Activated effector memory CD4-positive, alpha-beta T cell treated with anti-CD3 and anti-CD28 coated beads, Interleukin-2, amount 50 U/mL, for 16 hours (primary cell): ENCODE measurements around the gene ASS1.

Experiments
- DNase-seq: peaks from one replicate; pipeline ENCODE4 v3.0.0-alpha.2; 2020

The ASS1 gene

GRCh38 chr9:130437011-130437789 lies 7.6 kb upstream of the ASS1 start:
- DNase-seq = no peak

DNA sequence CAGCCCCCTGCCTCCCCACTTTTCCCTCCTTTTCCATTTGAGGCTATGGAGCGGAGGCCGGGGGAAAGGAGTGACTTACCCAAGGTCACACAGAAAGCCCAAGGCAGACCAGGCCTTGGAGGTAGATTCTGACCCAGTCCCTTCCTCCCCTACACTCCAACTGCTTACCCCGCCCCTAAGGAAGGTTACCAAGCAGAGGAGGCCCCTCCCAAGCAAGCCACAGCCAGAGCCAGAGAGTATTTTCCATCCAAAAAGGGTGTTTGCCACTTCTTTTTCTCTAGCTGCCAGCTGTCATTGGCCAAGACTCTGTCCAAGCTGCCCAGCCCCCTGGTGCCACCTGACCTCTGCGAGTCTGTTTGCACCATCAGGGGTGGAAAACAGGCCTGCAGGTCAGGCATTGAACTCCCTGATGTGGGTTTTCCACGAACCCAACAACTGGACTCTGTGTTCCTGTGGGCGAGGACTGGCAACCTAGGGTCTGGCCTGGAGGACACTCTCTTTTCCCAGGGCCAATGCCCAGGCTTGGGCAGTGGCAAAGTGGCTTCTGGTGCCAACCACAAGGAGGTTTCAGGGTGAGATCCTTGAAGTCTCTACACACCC lies 6.3 kb upstream of the ASS1 start:
- no peak for DNase-seq

- no peak for DNase-seq
These were observed 3.7 kb upstream of the ASS1 start for GRCh38 chr9:130441031-130441430.

DNA sequence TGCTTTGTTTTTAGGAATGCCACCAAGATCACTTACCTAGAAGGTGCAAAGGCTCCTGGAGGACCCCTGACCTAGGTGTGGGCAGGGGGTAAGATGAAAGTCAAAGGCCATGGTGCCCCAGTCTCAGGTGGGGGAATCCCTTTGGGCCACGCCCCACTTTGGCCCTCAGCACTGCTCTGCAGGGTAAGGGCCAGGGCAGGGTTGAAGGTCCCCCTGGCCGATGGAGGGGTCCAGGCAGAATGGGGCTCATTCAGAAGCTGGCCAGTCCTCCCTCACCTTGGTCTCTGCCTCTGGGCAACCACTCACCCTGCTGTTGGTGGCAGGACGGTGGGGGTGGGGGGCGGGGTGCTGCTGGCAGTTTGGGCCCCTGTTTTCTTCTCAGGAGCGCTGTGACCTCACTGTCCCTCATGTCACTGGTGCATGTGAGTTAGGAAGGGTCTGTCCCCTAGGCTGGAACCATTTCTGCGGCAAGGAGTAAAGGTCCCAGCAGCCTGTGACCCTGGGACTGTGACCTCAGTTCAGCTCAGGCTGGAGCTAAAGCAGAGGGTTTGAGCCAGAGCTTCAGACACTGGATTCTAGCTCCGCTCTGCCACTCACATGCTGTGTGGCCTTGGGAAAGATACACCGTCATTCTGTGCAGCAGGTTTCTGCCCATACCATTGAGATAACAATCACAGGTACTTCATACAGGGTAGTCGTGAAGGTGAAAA lies 1.9 kb upstream of the ASS1 start:
- DNase-seq = no peak

GRCh38 chr9:130443456-130443801 lies 1.3 kb upstream of the ASS1 start:
- no peak for DNase-seq

GRCh38 chr9:130443840-130444492 lies 795 bp upstream of the ASS1 start:
- no peak for DNase-seq

DNA sequence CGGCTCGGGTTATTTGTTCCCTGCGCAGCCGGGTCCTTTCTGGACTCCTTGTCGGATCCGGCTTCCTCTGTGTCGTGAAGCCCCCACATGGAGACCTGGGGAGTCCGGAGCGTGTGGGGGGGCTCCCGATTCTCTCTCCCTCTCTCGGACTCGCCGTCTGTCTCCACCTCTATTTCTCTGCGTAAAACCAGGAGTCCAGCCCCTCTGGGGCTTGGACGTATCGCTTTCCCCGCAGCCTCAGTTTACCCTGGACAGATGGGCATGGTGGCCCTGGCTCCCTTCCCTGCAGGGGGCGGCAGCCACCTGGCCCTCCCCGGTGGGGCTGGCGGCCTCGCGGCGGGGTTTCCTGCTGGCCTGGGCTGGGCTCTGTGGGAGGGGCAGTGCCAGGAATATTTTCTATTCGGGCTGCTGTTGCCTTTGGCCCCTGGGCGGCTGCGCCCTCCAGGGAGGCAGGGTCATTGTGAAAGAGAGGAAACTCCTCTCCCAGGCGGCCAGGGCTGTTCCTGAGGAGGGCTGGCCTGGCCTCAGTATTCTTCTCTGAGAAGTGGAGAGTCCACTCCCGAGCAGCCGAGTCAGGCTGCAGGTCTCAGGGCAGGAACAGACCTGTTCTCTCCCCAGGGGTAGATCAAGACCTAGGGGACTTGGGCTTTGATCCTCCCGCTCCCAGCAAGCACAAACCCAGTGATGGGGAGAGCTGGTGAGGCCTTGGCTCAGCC lies 665 bp downstream of the ASS1 start:
- no peak for DNase-seq

DNA sequence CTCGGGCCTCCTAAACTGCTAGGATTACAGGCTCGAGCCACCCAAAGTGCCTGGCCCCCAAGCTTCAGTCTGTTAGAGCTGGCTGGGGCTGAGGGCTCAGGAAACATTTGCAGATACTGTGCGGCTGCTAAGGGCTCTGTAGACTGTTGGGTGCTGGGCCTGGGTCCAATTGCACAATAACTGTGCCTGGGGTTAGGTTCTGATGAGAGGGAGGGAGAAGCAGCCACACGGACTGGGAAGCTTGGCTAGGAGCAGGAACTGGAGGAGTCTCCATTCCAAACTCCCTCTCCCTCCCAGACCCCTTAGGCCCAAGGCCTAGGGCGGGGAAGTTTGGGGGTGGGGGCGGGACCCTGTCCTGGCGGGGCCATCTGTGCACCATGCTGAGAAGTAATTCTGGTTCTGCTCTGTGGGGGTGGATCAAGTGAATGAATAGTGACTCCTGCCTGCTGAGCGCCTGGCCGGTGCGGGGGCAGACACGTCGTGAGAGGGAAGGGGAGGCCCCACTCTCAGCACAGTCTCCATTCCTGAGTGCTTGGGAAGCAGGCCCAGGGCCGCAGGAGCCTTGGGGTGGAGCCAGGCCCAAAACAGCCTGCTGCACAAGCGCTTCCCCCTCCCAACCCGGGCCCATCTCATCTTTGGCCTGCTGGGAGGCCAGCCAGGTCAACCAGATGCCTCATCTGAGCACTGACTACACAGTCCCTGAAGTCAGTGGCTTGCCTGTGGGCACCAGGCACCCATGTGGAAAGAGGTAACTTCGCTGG lies 1.5 kb downstream of the ASS1 start:
- no peak for DNase-seq

GRCh38 chr9:130447193-130447816 lies 2.5 kb downstream of the ASS1 start:
- no peak for DNase-seq

DNA sequence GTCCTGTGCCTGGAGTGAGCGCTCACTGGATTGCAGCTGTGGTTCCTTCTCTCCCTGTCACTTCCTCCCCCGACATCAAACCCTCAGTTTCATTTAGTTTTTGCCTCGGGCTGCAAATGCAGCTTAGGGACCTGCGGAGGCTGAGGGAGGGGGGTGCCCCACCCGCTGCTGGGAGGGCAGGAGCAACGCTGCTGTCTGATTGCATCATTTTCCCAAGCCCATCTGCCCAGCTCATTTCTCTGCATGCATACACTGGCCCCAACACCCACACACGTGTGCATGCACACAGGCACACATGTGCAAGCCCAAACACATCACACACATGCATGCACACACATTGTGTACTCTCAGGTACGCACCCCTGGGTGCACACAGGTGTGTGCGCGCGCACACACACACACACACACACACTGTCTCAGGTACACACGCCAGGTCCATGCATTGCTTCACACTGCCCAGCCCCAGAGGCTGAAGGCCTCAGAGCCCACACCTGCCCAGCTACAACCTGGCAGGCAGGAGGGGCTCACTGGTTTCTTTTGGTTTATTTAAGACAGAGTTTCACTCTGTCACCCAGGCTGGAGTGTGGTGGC lies 3.4 kb downstream of the ASS1 start:
- no peak for DNase-seq

DNA sequence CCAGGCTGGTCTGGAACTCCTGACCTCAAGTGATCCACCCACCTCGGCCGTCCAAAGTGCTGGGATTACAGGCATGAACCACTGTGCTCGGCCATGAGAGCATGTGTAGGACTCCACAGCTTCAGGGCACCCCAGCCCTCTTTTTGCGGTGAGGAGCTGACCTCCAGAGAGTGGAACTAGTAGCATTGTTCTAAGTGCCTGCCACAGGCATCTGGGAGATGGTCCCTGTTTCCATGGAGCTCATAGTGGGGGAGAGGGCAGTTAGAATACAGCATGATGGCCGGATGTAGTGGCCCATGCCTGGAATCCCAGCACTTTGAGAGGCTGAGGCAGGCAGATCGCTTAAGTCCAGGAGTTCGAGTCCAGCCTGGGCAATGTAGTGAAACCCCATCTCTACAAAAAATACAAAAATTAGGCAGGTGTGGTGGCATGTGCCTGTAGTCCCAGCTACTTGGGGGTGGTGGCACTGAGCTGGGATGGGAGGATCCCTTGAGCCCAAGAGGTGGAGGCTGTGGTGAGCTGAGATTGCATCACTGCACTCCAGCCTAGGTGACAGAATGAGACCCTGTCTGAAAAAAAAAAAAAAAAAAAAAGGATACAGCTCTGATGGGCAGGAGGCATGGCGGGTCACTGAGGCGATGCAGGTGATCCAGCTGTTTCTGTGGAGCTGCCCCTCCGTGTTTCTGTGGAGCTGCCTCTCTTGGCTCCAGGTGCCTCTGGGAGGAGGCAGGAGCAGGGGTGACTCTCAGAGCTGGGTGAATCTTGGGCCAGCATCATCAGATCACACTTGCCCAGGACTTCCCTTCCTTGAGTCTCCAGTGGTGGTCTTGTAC lies 4.2 kb downstream of the ASS1 start:
- no peak for DNase-seq

DNA sequence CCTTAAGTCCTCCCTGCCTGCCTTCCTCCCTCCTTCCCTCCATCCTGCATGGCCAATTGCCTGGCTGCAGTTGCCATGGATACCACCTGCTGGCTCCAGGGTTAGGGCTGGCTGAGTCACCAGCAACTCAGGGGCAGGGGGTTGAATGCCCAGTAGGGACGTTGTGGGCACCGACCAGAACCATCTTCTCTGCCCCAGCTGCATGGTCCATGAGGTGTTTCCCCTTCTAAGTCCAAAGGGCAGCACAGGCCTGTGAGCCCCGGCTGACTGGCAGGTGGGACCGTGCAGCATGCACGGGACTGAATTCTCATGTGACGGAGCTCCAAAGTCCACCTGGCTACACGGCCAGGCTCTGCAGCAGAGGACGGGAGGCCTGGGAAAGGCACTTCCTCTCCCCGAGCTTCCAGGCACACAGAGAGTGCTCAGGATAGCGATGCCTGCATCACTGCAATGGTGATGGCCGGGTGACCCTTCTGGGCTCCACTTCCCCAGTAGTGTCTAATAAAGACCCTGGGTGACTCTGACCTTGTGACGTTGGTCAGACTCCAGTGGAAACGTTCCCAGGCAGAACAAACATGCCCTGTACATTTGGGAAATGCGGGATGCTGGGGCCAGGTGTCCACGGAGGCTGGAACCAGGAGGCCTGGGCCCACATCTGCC lies 5.7 kb downstream of the ASS1 start:
- no peak for DNase-seq

DNA sequence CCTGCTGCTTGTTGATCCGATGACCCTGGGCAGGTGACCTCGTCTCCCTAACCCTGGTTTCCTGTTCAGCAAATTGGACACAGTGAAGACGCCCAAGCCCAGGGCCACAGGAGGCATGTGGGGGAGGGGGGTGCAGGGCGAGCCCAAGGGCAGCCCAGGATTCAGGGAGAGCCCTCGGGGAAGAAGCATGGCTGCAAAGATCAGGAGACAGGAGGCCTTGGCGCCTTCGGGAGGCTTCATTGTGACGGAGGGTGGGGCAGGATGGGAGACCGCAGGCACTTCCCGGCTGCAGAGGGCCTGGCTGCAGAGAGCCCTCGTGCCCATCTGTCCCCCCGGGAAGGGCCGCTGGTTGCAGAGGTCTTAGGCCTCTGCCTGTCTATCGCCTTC lies 6.2 kb downstream of the ASS1 start:
- no peak for DNase-seq

GRCh38 chr9:130451509-130452388 lies 7.0 kb downstream of the ASS1 start:
- DNase-seq = no peak

- no peak for DNase-seq
These were observed 8.1 kb downstream of the ASS1 start for GRCh38 chr9:130452835-130453234.

DNA sequence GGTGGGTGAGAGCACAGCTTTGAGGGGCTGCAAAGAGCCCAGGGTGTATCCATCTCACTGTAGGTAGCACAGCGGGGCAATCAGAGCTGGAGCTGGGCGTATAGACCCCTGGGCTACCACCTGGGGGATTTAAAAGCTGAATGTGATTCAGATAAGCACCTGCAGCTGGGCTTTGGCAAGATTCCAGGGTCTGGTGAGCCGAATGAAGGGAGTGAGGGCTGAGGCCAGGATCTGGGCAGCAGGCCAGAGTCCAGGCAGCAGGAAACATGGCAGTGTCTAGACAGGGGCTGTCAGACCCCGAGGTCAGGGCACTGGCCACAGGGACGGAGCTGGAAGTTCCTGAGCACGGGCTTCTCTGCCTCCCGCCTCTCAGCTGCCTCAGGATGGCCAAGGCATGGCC lies 8.7 kb downstream of the ASS1 start:
- no peak for DNase-seq

DNA sequence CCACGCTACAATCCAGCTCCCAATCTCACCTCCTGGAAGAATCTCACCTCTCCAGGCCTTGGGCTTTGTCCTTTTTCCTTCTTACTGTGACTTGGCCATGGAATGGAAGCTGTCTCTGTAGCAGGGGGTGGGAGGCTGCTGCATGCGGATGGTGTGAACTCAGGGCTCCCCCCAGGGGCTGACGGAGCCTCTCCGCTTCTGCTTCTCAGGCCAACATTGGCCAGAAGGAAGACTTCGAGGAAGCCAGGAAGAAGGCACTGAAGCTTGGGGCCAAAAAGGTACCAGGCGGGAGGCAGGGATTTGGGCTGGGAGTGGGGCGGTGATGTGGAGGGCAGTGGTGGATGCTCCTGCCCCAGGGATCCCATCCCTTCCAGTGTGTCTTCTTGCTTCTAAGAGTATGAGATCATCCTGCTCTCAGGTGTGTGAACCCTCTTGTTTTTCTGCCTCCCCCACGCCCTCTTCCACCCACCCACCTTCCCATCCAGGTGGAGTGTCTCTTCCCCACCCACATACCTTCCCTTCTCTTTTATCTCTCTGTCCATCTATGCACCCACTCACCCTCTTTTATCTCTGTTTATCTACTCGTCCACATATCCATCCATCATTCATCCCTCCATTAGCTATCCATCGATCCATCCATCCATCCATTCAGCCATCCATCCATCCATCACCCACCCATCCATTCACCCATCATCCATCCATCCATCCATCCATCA lies 9.5 kb downstream of the ASS1 start:
- DNase-seq = no peak

DNA sequence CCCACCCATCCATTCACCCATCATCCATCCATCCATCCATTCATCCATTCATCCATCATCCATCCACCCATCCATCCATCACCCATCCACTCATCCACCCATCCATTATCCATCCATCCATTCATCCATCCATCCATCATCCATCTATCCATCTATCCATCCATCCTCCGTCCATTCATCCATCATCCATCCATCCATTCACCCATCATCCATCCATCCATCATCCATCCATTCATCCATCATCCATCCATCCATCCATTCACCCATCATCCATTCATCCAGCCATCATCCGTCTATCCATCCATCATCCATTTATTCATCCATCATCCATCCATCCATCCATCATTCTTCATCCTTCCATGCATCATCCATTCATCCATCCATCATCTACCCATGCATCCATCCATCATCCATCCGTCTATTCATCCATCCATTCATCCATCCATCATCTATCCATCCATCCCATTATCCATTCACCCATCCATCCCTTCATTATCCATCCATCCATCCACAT lies 10.1 kb downstream of the ASS1 start:
- DNase-seq = no peak
